CD14-positive monocyte (primary cell): Measurements from ENCODE around the gene KRTAP10-6. TPM values are rescaled to one million over a fixed set of nuclear protein-coding genes. Genes with fewer than 3 reads are reported as not detected.

Source experiments
- DNase-seq, 3 donors: peaks; one replicate each; pipeline ENCODE4 v3.0.0-alpha.2; 2011 to 2022
- H2AFZ ChIP-seq: 2 replicates; pipeline ENCODE4 v1.6.0; 2012; ENCODE audit warnings: mild to moderate bottlenecking, low read depth, low read length, inconsistent platforms; ENCODE audit not compliant: insufficient read depth, poor library complexity, severe bottlenecking
- H3K27ac ChIP-seq, 2 donors: 1 replicate in 1 of 2; 2 replicates in 1 of 2; pipeline ENCODE4 v1.5.1; 2012 to 2013; ENCODE audit warnings: low read length in 2 of 2, control low read depth in 1 of 2, inconsistent platforms in 1 of 2, low read depth in 1 of 2, mild to moderate bottlenecking in 1 of 2
- H3K27me3 ChIP-seq, 2 donors: one replicate each; pipeline versions ENCODE4 v1.6.0 to v1.6.1; 2011 to 2013; ENCODE audit warnings: low read length in 2 of 2; ENCODE audit not compliant: control insufficient read depth in 2 of 2, insufficient read depth in 2 of 2
- H3K36me3 ChIP-seq, 2 donors: replicated peaks in 1 of 2; 1 replicate in 1 of 2; 2 replicates in 1 of 2; pipeline versions ENCODE4 v1.5.1 to v1.6.1; 2012 to 2013; ENCODE audit warnings: low read length in 2 of 2, control low read depth in 1 of 2, inconsistent platforms in 1 of 2, mild to moderate bottlenecking in 1 of 2; ENCODE audit not compliant: insufficient read depth in 2 of 2, control insufficient read depth in 1 of 2
- H3K4me1 ChIP-seq, 2 donors: 1 replicate in 1 of 2; 2 replicates in 1 of 2; pipeline versions ENCODE4 v1.5.1 to v1.6.1; 2012 to 2013; ENCODE audit warnings: low read length in 2 of 2, control low read depth in 1 of 2, inconsistent platforms in 1 of 2, mild to moderate bottlenecking in 1 of 2, moderate library complexity in 1 of 2; ENCODE audit not compliant: insufficient read depth in 2 of 2, control insufficient read depth in 1 of 2
- H3K4me2 ChIP-seq: replicated peaks from 2 replicates; pipeline ENCODE3; 2012; ENCODE audit warnings: low read length, moderate library complexity, mild to moderate bottlenecking; ENCODE audit not compliant: poor library complexity, severe bottlenecking; ENCODE audit errors: extremely low read depth
- H3K4me3 ChIP-seq, 3 experiments: fragments of 200-600 bp in 1 of 3; sonication (generic) in 1 of 3; replicated peaks in 1 of 3; 1 replicate in 2 of 3; 2 replicates in 1 of 3; pipeline ENCODE4 v1.5.1; 2011 to 2013; ENCODE audit warnings: low read length in 3 of 3, mild to moderate bottlenecking in 3 of 3, control low read depth in 2 of 3, low read depth in 2 of 3, inconsistent platforms in 1 of 3, moderate library complexity in 1 of 3
- H3K79me2 ChIP-seq: 2 replicates; pipeline ENCODE4 v1.6.0; 2012; ENCODE audit warnings: mild to moderate bottlenecking, control low read depth, inconsistent platforms, low read length, moderate library complexity; ENCODE audit not compliant: insufficient read depth
- H3K9ac ChIP-seq: 2 replicates; pipeline ENCODE4 v1.6.0; 2017; ENCODE audit warnings: low read length, mild to moderate bottlenecking; ENCODE audit not compliant: insufficient read depth, poor library complexity, severe bottlenecking
- H3K9me3 ChIP-seq, 2 donors: replicated peaks in 1 of 2; 1 replicate in 1 of 2; 2 replicates in 1 of 2; pipeline versions ENCODE4 v1.5.1 to v1.6.1; 2012 to 2013; ENCODE audit warnings: low read length in 2 of 2, control low read depth in 1 of 2; ENCODE audit not compliant: control insufficient read depth in 1 of 2, insufficient read depth in 1 of 2
- H4K20me1 ChIP-seq: 2 replicates; pipeline ENCODE4 v1.6.0; 2012; ENCODE audit warnings: mild to moderate bottlenecking, low read length, control low read depth, moderate library complexity; ENCODE audit not compliant: insufficient read depth
- H3K27ac Mint-ChIP-seq, 7 donors: one replicate each; pipeline ENCODE4 v1.8.0; 2020; ENCODE audit warnings: mild to moderate bottlenecking in 7 of 7, mixed read lengths in 7 of 7, moderate library complexity in 6 of 7, inconsistent platforms in 2 of 7
- H3K27me3 Mint-ChIP-seq, 3 donors: one replicate each; pipeline ENCODE4 v1.8.0; 2021 to 2022; ENCODE audit warnings: low read depth in 3 of 3, mild to moderate bottlenecking in 3 of 3, mixed read lengths in 3 of 3, moderate library complexity in 3 of 3, inconsistent platforms in 1 of 3
- H3K36me3 Mint-ChIP-seq, 2 donors: one replicate each; pipeline ENCODE4 v1.8.0; 2020; ENCODE audit warnings: mixed read lengths in 2 of 2, inconsistent platforms in 1 of 2, mild to moderate bottlenecking in 1 of 2
- H3K4me1 Mint-ChIP-seq: one replicate; pipeline ENCODE4 v1.8.0; 2020; ENCODE audit warnings: mild to moderate bottlenecking, mixed read lengths
- H3K4me3 Mint-ChIP-seq, 2 donors: one replicate each; pipeline ENCODE4 v1.8.0; 2020; ENCODE audit warnings: mild to moderate bottlenecking in 2 of 2, mixed read lengths in 2 of 2, moderate library complexity in 1 of 2
- H3K9me3 Mint-ChIP-seq, 7 donors: one replicate each; pipeline ENCODE4 v1.8.0; 2020 to 2022; ENCODE audit warnings: mixed read lengths in 7 of 7, mild to moderate bottlenecking in 6 of 7, moderate library complexity in 6 of 7, inconsistent platforms in 2 of 7
- WGBS: methylation state at CpG from one replicate; pipeline ENCODE4 v1.1.5; 2013; ENCODE audit warnings: missing lambda C conversion rate; ENCODE audit not compliant: insufficient coverage; 5-methylcytosine and 5-hydroxymethylcytosine counted together
- intact Hi-C, 2 donors: fragments of 100-400 bp; cut with micrococcal nuclease; formaldehyde crosslinking; loops; one replicate each; pipeline versions ENCODE4 v1.15.0 to v1.15.1; 2023
- polyA plus RNA-seq, 3 donors: library from polyadenylated mRNA; depleted of rRNA in 1 of 3; unstranded in 2 of 3; stranded (reverse) in 1 of 3; fragments of 300-500 nt in 2 of 3; fragments of >200 nt in 1 of 3; fragmentation: Illumina TruSeq in 2 of 3; gene quantifications; 1 replicate in 2 of 3; 2 replicates in 1 of 3; pipeline ENCODE4 v1.2.3, GENCODE V29; 2012 to 2021
- TF ChIP-seq, protein P1 (sequence below): fragments of 200-600 bp; IDR thresholded peaks from one replicate; pipeline ENCODE4 v1.8.0; 2022; ENCODE audit warnings: antibody characterized with exemption, mild to moderate bottlenecking

KRTAP10-6 gene
- polyA plus RNA-seq, 3 donors: not detected

DNA sequence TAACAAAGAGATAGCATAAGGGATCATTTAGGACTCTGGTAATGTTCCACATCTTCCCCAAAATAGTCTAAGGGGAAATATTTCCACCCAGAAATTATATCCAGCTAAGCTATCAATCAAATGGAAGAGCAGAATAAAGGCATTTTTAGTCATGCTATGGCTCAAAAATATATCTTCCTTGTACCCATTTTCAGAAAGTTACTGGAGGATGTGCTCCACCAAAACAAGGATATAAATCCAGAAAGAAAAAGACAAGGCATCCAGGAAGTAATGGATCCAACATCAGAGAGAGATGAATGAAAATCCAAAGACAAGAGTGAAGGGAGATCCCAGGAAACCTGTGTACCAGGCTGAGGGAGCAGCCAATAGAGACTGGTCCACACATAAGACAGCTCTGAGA, 16.9 kb upstream of the KRTAP10-6 start:
- Mint-ChIP-seq H3K4me1 (no peaks in the 10 kb centered on the region), H3K36me3 (no peaks in the 10 kb centered on the region), H3K9me3 (peaks cover 23 to 41% (median 32%) of the 10 kb centered on the region in 7 donors), H3K4me3 (no peak overlapping the region), H3K27ac (no peak overlapping the region), H3K27me3 (peaks cover 3 to 10% (median 3%) of the 10 kb centered on the region in 3 donors)
- Histone ChIP-seq H4K20me1 (no peaks in the 10 kb centered on the region), H3K4me2 (no peak overlapping the region), H3K4me3 (no peak overlapping the region), H3K9me3 (peaks cover 19 to 25% of the 10 kb centered on the region in 2 donors), H3K4me1 (no peaks in the 10 kb centered on the region), H3K79me2 (no peaks in the 10 kb centered on the region), H3K27ac (no peak overlapping the region), H3K36me3 (no peaks in the 10 kb centered on the region), H3K9ac (no peak overlapping the region), H3K27me3 (no peaks in the 10 kb centered on the region), H2AFZ (no peak overlapping the region)
- TF ChIP-seq, protein P1, sequence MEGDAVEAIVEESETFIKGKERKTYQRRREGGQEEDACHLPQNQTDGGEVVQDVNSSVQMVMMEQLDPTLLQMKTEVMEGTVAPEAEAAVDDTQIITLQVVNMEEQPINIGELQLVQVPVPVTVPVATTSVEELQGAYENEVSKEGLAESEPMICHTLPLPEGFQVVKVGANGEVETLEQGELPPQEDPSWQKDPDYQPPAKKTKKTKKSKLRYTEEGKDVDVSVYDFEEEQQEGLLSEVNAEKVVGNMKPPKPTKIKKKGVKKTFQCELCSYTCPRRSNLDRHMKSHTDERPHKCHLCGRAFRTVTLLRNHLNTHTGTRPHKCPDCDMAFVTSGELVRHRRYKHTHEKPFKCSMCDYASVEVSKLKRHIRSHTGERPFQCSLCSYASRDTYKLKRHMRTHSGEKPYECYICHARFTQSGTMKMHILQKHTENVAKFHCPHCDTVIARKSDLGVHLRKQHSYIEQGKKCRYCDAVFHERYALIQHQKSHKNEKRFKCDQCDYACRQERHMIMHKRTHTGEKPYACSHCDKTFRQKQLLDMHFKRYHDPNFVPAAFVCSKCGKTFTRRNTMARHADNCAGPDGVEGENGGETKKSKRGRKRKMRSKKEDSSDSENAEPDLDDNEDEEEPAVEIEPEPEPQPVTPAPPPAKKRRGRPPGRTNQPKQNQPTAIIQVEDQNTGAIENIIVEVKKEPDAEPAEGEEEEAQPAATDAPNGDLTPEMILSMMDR: no peak
- intact Hi-C loops: no loop called here
- DNase-seq: no peak

DNA sequence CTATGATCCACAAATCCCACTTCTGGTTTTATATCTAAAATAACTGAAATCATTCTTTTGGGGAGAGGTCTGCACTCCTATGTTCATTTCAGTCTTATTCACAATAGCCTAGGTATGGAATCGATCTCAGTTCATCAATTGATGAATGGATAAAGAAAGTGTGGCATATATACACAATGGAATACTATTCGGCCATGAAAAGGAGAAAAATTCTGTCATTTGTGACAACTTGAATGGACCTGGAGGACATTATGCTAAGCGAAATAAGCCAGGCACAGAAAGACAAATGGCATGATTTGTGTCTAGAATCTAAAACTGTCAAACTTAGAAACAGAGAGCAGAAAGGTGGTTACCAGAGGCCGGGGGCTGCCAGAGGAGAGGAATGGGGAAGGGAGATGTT, 14.2 kb upstream of the KRTAP10-6 start:
- H3K9ac ChIP-seq: no peak overlapping the region
- 90% methylated on average over 2 of the region's 4 CpGs for WGBS
- intact Hi-C loops: no loop called here
- Mint-ChIP-seq H3K36me3 (no peaks in the 10 kb centered on the region), H3K4me3 (no peak overlapping the region), H3K27ac (no peak overlapping the region), H3K4me1 (no peaks in the 10 kb centered on the region), H3K9me3 (peaks cover 15 to 32% (median 31%) of the 10 kb centered on the region in 7 donors), H3K27me3 (peaks cover 0 to 6% (median 6%) of the 10 kb centered on the region in 3 donors)
- TF ChIP-seq, protein P1: no peak
- H2AFZ ChIP-seq: no peak overlapping the region
- no peak overlapping the region for H3K4me3 ChIP-seq
- no peaks in the 10 kb centered on the region for H4K20me1 ChIP-seq
- H3K9me3 ChIP-seq: peaks cover 14 to 20% of the 10 kb centered on the region in 2 donors
- no peak for DNase-seq
- no peaks in the 10 kb centered on the region for H3K4me1 ChIP-seq
- no peaks in the 10 kb centered on the region for H3K27me3 ChIP-seq
- H3K27ac ChIP-seq: no peak overlapping the region
- H3K36me3 ChIP-seq: no peaks in the 10 kb centered on the region
- H3K4me2 ChIP-seq: no peak overlapping the region
- no peaks in the 10 kb centered on the region for H3K79me2 ChIP-seq
